Subcutaneous adipose tissue (tissue), 4 donors: ENCODE data around the gene MAB21L1. TPM values are rescaled to one million over a fixed set of nuclear protein-coding genes. Genes with fewer than 3 reads are reported as not detected.

Experiments used
- CTCF ChIP-seq: fragments of 450-650 bp; IDR thresholded peaks from one replicate; pipeline ENCODE4 v1.5.1; 2016; ENCODE audit warnings: low read depth, mild to moderate bottlenecking, control low read depth, antibody characterized with exemption, moderate library complexity
- total RNA-seq, 4 donors: library from RNA; depleted of rRNA; stranded (reverse); fragments of >200 nt; gene quantifications; one replicate each; pipeline ENCODE4 v1.1.0, GENCODE V29; 2016

Gene MAB21L1
- total RNA-seq, 4 donors from 2014 or later: 1.3 to 3.5 (median 2.5) TPM

- no peak for TF ChIP-seq CTCF
Measured at GRCh38 chr13:35502456-35502855, 26.0 kb upstream of the MAB21L1 start.

GRCh38 chr13:35501661-35502235, 25.3 kb upstream of the MAB21L1 start:
- no peak for TF ChIP-seq CTCF

- TF ChIP-seq CTCF: no peak
Measured at GRCh38 chr13:35500144-35500543, 23.7 kb upstream of the MAB21L1 start.

GRCh38 chr13:35499676-35500075, 23.2 kb upstream of the MAB21L1 start:
- no peak for TF ChIP-seq CTCF

- TF ChIP-seq CTCF: no peak
Measured at GRCh38 chr13:35499196-35499662, 22.7 kb upstream of the MAB21L1 start.

- TF ChIP-seq CTCF: no peak
Measured at GRCh38 chr13:35498231-35498630, 21.7 kb upstream of the MAB21L1 start.

GRCh38 chr13:35496761-35497386, 20.4 kb upstream of the MAB21L1 start:
- TF ChIP-seq CTCF: no peak
